NCI-H1417 (cell line): ENCODE measurements around the gene PTEN.

Source experiments
- DNase-seq, 3 experiments: peaks; one replicate each; lab custom pipeline; 2025; lab: John Stamatoyannopoulos, UW

Gene PTEN

DNA sequence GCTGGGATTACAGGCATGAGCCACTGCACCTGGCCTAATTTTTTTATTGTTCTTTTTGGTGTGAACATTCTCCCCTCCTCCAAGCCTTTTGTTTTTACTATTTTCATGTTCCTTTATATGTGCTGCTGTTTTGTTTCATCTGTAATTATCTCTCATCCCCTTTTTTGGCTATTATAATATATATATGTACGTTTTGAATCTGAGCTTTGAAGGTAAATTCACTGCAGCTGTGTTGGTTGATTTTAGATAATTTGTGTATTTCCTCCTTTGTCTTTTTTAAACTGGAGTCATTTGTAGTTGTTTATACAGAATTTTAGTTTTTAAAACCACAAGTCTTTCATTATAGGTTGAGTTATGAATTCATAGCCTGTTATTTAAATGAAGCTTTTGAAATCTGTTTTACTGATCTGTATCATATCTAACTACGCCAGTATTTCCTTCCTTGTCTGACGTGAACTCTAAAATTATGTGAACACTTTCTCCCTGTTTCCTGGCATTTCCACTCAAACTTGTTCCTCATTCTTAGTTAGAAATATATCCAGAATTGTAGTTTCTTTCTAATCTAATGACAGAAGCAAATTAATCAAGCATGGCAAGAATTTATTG lies 54.9 kb downstream of the PTEN start:
- no peak for DNase-seq

DNA sequence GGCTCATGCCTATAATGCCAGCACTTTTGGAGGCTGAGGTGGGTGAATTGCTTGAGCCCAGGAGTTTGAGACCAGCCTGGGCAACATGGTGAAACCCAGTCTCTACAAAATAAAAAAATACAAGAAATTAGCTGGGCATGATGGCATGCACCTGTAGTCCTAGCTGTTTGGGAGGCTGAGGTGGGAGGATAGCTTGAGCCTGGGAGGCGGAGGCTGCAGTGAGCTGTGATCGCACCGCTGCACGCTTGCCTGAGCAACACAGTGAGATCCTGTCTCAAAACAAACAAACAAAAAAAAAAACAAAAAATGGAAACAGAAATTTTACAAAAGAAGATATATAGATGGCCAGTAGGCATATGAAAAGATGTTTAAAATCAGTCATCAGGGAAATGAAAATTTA lies 57.1 kb downstream of the PTEN start:
- no peak for DNase-seq

DNA sequence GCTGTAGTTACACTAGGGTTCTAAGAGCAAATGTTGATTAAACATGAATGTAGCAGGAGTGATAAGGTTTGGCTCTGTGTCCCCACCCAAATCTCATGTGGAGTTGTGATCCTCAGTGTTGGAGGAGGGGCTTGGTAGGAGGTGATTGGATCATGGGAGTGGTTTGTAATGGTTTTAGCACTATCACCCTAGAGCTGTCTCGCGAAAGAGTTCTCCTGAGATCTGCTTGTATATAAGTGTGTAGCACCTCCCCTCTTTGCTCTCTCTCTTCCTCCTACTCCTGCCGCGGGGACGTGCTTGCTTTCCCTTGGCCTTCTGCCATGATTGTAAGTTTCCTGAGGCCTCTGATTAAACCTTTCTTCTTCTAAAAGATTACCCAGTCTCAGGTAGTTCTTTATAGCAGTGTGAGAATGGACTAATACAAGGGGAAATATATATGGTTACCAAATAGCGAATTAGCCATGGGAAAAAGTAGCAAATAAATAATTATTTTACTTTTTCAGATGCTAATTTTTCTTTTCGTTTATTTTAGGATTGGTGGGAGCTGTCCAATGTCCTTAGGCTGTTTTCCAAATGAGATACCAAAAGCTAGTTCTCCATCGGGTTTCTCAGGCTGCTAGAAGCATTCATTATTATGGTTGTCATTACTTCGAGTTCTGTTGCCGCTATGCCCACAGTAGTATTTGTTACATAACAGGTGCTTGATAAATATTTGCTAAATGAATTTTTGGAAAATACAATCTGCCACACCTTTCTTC lies 58.7 kb downstream of the PTEN start:
- no peak for DNase-seq

DNA sequence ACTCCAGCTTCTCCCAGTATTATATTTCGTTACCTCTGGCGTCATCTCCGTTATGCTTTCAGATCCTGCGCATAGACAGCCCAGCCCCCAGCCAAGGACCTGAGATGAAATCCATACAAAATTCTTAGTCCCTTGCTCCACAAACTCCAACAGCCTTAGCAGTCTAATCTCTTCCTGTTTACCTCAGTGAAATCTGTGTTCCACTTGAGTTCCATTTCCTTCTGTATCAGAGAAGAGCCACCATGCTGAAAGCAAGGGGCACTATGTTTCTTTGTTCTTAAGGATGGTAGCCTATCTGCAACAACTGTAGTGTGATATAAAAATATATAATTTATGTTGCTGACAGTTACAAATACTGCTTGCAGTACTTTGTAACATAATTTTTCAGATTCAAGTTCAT lies 59.8 kb downstream of the PTEN start:
- DNase-seq = no peak

DNA sequence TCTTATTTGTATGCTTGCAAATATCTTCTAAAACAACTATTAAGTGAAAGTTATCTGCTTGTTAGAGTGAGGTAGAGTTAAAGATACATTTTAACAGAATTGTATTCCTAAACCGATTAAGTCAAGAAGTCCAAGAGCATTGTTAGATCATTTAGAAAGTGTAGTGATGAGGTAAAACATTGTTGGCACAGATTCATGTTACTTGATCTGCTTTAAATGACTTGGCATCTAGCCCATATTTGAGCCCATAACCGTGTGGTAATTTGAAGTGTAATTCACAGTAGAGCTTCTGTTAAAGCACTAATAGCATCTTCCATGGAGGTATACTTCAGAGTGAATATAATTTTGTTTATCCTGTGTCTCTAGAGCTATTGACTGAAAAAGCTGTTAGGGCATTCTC lies 62.1 kb downstream of the PTEN start:
- DNase-seq = peak; percentile 43 to 91 (median 91)

DNA sequence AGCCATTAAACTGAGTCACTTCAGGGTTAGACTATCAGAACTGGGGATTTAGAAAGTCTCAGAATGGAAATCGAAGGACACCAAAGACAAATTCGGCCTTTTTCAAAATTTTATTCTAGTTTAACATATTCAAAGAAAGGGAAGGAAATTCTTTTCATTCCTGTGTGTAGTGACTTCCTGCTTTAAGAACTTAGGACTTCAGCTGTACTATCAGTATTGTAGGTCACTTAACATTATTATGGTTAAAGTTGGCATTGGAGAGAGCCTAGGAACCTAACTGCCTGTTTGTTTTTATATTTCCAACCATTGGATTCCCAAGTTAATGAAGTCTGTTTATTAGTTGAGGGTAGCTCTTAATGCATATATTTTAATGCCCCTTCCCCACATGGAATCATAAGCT lies 63.7 kb downstream of the PTEN start:
- no peak for DNase-seq

DNA sequence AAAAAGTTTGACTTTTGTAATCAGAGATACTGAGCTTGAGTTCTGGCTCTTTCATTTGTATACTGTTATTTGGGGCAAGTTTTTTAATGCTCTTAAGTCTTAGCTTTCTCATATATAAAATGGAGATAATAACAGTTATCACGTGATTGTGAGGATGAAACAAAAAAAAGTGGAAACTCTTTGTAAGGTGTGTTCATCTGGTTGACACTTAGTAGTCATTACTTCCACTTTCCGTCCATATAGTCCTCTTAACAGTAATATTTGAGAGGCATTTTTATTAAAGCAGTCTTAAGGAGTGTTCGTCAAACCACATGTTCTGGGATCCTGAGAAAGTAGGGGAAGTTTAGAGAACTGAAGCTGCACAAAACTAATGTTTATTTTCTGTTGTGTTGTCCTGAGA lies 65.6 kb downstream of the PTEN start:
- no peak for DNase-seq

DNA sequence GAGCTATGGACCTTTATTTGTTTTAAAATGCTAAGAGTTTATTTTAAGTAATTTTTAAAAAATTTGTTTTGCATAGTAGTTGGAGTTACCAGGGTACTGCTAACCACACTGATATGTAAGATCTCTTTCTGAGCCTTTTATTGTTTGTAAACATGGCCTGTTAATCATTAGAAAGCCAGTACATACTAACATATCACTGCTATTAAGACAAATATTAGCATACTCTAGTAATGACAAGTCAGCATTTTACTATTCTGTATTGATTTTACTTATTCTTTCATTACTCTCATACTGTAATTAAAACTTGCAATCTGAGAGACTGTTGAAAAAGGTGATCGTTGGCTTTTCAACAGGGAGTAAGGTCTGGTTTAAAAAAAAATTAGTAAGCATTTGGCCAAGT lies 66.7 kb downstream of the PTEN start:
- no peak for DNase-seq

DNA sequence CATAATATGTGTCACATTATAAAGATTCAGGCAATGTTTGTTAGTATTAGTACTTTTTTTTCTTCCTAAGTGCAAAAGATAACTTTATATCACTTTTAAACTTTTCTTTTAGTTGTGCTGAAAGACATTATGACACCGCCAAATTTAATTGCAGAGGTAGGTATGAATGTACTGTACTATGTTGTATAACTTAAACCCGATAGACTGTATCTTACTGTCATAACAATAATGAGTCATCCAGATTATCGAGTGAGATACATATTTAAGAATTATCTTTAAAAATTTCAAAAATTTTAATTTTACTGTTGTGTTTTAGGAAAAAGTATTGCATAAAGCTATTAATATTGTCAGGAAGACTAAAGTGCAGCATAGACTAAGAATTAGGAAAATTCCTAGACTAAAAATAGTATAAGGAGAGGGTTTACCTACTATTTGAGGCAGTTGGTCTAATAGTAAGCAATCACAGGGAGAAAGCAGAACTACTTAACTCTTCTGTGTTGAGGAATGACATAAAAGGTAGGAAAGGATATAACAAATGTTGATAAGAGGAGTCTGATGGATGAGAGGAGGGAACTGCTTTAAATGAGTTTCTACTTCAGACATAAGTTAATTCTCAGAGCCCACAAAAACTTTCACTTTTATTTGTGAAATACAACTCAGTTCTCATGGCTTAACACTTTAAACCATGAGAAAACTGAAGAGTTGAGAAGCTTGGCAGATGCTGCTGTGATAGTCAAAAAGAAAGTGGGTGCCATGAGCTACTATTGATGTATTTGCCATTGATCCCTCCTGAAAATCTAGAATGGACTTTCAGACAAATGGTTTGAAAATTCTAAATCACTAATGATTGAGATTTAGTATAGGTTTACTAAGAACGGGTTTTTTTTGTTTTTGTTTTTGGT lies 67.8 kb downstream of the PTEN start:
- DNase-seq = no peak

DNA sequence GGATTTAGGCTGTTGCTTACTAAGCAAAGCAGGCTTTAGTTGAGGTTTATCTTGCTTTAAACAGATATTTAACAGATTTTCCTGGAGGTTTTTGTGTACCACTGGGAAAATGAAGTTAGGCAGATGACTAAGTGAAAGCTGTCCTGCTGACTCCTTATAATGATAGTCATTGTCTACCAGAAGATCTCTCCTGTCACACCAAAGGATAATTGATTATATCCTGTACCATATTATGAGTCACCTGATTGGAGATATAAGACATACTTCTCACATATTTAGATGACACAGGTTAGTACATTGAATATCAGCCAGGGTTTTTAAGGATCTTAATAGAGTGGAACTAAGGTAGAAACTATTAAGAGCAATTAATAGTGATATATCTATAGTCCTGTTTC lies 68.4 kb downstream of the PTEN start:
- no peak for DNase-seq

DNA sequence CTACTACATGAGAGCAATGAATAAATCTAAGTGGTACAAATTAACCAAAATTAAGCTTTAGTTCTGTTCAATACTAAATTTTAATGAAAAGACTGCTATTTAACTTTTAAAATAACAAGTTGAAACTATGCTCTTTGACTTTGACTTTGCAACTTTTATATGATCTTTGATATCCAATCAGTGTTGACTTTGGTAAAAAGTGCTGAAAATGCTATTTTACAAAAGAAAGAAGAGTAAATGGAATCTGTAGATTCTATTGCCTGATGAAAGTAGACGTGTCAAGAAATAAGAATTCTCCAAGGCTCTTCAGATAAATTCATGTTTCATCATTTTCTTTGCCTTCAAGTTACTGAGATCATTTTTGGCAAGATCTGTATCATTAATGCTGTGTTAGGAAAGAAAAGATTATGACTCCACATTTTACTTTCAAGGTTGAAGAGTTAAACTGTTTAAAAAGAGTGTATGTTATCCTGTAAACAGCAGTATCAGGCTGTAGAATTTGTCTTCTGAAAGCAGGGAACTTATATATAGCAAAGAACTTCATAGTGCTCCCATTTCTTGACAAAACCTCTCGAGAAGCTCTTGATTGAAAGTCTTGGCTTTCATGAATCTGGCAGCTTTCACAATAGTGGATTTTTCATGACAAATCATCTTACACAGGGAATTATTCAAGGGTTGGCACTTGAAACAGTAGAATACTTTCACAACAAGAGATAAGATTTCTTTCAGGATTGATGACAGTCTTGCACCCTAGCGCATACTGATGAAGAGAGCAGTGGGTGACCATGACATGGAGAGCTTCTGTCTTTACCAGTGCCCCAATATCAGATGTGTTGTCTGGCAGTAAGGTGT lies 72.1 kb downstream of the PTEN start:
- no peak for DNase-seq

DNA sequence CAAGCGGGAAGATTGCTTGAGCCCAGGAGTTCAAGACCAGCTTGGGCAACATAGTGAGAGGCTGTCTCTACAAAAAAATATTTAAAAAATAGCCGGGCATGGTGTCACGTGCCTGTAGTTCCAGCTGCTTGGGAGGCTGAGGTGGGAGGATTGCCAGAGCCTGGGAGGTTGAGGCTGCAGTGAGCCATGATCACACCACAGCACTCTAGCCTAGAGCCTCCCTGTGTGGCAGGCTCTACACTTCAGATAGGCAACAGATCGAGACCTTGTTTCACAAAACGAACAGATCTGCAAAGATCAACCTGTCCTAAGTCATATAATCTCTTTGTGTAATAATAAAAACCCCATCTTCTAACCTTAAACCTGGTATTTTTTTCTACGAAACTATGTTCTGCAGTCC lies 76.8 kb downstream of the PTEN start:
- DNase-seq = no peak

DNA sequence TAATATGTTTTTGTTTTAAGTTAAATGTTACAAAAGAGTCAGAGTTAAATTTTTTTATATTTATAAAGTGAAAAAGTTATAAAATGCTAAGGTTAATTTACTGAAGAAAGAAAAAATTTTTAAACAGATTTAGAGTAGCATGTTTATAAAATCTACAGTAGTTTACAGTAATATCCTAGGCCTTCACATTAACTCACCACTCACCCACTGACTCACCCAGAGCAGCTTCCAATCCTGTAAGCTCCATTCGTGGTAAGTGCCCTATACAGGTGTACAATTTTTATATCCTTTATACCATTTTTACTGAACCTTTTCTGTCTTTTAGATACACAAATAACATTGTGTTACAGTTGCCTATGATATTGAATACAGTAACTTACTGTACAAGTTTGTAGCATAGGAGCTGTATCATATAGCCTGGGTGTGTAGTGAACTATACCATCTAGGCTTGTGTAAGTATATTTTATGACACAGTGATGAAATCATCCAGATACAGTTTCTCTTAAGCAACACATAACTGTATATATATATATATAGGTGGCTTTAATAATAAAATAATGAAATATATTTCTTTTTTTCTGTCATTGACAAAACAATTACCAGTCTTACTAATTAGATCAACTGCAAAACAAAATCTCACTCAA lies 79.6 kb downstream of the PTEN start:
- no peak for DNase-seq

DNA sequence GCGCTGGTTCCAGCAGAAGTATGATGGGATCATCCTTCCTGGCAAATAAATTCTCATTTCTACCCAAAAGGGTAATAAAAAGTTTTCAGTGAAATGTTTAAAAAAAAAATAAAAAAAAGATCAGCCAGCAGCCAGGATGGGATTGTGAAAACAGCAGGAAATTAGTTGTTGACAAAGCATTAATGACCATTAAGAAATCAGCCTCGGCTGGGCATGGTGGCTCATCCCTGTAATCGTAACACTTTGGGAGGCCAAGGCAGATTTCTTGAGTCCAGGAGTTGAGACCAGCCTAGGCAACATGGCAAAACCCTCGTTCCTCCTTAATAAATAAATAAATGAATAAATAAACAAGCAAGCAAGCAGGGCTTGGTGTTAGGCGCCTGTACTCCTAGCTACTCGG lies 82.6 kb downstream of the PTEN start:
- no peak for DNase-seq

DNA sequence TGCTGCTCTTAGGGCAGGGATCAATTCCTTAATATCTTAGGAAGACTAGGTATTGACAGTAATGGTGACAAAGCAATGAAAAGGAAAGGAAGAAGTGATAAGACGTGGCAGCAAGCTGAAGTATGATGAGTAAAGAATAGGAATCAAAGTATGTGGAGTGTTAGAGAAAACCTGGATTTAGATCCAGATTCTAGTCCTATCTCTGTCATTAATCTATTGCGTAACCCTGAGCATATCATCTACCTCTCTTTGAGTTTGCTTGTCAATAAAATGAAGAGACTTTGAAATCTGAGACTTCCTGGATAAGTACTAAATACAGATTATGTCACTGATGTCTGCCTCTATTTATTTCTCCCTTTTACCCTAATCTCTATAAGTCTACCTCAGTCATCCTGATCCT lies 89.2 kb downstream of the PTEN start:
- no peak for DNase-seq

DNA sequence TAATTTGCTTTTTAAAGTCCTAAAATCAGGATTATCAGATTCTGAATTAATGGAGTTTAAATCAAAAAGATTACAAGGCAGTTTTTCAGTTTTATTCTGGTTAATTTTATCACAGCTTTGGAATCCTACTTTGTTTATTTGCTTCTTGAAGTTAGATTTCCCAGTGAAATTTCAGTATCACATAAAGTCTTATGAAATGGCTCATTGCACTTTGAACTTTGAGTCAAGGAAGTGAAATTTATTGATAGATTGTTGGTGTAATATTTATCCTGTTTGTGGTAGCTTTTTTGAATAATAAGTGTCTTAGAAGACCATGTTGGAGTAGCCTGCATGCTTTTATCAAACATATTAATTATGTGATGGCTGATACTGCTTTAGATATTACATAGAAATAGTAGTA lies 92.6 kb downstream of the PTEN start:
- no peak for DNase-seq

DNA sequence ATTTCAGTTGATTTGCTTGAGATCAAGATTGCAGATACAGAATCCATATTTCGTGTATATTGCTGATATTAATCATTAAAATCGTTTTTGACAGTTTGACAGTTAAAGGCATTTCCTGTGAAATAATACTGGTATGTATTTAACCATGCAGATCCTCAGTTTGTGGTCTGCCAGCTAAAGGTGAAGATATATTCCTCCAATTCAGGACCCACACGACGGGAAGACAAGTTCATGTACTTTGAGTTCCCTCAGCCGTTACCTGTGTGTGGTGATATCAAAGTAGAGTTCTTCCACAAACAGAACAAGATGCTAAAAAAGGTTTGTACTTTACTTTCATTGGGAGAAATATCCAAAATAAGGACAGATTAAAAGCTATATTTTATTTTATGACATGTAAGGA lies 94.3 kb downstream of the PTEN start:
- no peak for DNase-seq

DNA sequence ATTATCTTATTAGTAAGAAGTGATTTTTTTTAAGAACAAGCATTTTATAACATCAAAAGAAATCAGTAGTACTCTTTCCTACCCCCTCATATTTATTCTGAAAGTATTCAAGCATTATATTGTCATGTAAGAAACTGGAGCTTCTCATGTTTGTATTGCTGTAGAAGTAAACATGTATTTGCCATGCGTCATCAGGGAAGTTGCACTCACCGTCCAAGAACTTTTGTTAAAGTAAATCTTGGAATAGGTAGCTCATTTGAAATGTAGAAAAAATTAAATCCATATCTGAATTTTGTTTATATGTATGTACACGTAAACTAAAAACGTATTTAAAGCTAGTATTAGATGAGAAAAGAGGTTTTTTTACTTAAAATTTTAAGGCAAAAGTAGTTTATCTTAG lies 96.8 kb downstream of the PTEN start:
- DNase-seq = no peak

DNA sequence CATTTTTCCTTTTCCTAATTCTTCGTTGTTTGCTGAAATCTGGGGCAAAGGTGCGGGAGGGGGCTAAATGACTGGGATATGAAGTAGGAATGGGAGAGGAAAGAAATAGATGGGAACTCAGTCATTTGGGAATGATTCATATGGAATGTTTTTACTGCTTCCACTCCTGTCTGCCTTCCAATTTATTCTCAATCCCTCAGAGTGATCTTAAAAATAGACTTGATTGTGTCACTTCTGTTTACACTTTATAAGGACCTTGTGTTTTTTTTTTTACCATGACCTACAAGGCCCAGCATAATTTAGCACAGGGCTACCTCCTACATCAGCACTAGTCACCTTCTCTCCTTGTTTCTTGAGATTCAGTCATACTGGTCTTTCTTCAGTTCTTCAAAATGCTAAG lies 97.9 kb downstream of the PTEN start:
- DNase-seq = no peak

DNA sequence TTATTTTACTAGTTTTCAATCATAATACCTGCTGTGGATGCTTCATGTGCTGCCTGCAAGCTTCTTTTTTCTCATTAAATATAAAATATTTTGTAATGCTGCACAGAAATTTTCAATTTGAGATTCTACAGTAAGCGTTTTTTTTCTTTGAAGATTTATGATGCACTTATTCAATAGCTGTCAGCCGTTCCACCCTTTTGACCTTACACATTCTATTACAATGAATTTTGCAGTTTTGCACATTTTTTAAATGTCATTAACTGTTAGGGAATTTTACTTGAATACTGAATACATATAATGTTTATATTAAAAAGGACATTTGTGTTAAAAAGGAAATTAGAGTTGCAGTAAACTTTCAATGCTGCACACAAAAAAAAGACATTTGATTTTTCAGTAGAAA lies 103.0 kb downstream of the PTEN start:
- no peak for DNase-seq

DNA sequence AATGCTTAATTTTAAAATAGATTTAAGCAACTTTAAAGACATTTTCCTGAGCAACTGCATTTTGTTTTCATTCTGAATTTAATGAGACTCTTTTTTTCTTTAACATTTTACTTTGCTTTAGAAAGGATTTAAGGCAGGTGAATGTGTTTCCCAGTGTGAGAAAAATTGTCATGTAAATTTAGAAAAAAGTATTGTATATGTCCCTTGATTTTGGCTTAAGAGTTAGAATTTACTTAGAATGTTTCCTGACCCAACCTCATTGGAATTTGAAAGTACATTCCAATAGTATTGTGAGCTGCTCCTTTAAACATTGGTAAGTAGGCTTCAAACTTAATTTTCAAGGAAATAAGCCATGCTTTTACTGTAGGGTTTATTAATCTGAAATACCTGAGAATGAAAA lies 110.2 kb downstream of the PTEN start:
- DNase-seq = no peak

DNA sequence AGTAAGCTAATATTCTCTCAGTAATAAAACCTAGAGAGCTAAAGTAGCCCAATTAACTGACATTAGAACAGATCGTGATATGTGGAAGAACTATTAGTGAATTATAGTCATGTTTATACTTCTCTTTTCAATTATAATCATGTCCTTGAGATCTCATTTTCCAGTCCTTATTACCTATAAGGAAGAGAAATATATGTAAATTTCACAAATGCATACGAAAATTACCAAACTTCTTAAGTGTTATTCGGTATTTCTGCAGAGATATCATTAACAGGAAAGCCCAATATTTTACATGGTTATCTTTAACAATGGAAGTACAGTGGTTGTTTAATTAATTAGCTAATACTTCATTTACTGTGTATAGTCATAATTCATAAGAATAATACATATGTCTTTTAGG lies 110.7 kb downstream of the PTEN start:
- no peak for DNase-seq
